Vagina (tissue), 2 donors: ENCODE results near the gene IL11. TPM values are rescaled to one million over a fixed set of nuclear protein-coding genes. Genes with fewer than 3 reads are reported as not detected.
A peak's percentile ranks its signal among the peaks of the same experiment; 100 is the strongest.
"Not testable (repeated sequence)": the region's sequence is repeated elsewhere in the genome, so short reads cannot be mapped to it uniquely, and the experiment has no call there.

ENCODE experiments used
- DNase-seq, 2 donors: peaks; one replicate each; pipeline ENCODE4 v3.0.0-alpha.2; 2017; ENCODE audit errors: extremely low spot score in 2 of 2
- H3K27ac ChIP-seq: fragments of 200-600 bp; sonication (generic); one replicate; pipeline ENCODE4 v1.5.1; 2019
- H3K27me3 ChIP-seq: fragments of 200-600 bp; sonication (generic); one replicate; pipeline ENCODE4 v1.5.1; 2019
- H3K36me3 ChIP-seq, 2 donors: fragments of 200-600 bp; sonication (generic); one replicate each; pipeline ENCODE4 v1.5.1; 2017 to 2019
- H3K4me1 ChIP-seq: fragments of 200-600 bp; sonication (generic); one replicate; pipeline ENCODE4 v1.5.1; 2019
- H3K4me3 ChIP-seq, 2 donors: fragments of 200-600 bp; sonication (generic); 1 replicate in 1 of 2; 2 replicates in 1 of 2; pipeline ENCODE4 v1.5.1; 2016 to 2019
- H3K9me3 ChIP-seq: fragments of 200-600 bp; sonication (generic); one replicate; pipeline ENCODE4 v1.5.1; 2019
- POLR2A ChIP-seq, 2 donors: fragments of 450-650 bp; IDR thresholded peaks; one replicate each; pipeline ENCODE4 v1.6.1; 2017; ENCODE audit warnings: antibody characterized with exemption in 2 of 2, mild to moderate bottlenecking in 2 of 2, moderate library complexity in 2 of 2
- POLR2AphosphoS5 ChIP-seq, 2 donors: sonication (generic); formaldehyde crosslinking; IDR thresholded peaks; one replicate each; pipeline ENCODE4 v1.9.0; 2017; ENCODE audit warnings: antibody characterized with exemption in 2 of 2, mild to moderate bottlenecking in 2 of 2, low read depth in 1 of 2; ENCODE audit not compliant: insufficient read depth in 1 of 2
- intact Hi-C: fragments of 100-400 bp; cut with DNase I; formaldehyde crosslinking; loops from one replicate; pipeline ENCODE4 v1.15.1; 2023
- total RNA-seq: library from RNA; depleted of rRNA; stranded (reverse); fragments of >200 nt; gene quantifications from one replicate; pipeline ENCODE4 v1.2.3, GENCODE V29; 2016
- TF ChIP-seq, protein P1 (sequence below), 3 experiments: fragments of 450-650 bp in 2 of 3; fragments of 200-600 bp in 1 of 3; sonication (generic) in 1 of 3; IDR thresholded peaks; one replicate each; pipeline ENCODE4 v1.5.1; 2017 to 2019; ENCODE audit warnings: antibody characterized with exemption in 3 of 3, mild to moderate bottlenecking in 2 of 3, moderate library complexity in 2 of 3

Gene IL11
- total RNA-seq, 1 donor from 2014 or later = not detected

DNA sequence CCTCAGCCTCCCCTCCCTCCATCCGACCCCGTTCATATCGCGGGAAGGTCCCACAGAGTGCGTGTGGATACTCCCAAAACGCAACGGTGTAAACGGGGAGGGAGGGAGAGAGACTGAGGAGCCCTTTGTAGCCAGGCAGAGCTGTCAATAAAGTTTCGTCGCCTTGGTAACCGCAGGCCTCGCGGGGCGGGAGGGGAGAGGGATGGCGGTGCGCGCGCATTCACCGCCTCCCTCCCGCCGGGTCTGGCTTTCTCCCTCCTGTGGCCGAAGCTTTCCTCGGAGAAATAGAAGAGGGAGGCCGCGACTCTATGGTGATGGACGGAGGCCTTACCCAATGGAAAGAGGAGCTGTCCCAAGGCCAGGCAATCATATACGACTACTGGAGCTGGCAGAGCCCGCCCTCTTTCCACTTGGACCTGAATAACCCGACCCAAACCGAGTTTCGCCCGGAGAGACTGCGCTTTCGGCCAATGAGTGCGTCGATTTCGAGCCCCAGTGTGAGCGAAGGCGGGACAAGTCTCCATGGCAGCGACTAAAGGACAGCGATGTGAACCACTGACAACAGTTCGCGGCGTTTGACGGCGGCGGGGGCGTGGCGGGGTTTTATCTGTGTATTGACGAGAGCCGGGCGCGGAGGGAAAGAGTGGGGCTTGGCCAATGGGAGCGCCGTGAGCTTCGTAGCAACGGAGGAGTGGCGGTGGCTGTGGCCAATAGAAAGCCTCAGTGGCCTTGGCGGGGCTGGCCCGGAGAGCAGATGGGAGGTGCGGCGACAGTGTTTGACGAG lies 31.0 kb downstream of the IL11 start, which contains the start of gene KMT5C:
KMT5C (plus strand) TSS at position 772 of the 784 bp plus-strand sequence. CDS start 2,061 bp downstream, outside the sequence.
- peak; percentile 88 to 89 for TF ChIP-seq POLR2AphosphoS5 (IDR thresholded peaks at IDR 0.05; ENCODE audit: insufficient read depth in 1 of 2, low read depth in 1 of 2)
- TF ChIP-seq, protein P1, sequence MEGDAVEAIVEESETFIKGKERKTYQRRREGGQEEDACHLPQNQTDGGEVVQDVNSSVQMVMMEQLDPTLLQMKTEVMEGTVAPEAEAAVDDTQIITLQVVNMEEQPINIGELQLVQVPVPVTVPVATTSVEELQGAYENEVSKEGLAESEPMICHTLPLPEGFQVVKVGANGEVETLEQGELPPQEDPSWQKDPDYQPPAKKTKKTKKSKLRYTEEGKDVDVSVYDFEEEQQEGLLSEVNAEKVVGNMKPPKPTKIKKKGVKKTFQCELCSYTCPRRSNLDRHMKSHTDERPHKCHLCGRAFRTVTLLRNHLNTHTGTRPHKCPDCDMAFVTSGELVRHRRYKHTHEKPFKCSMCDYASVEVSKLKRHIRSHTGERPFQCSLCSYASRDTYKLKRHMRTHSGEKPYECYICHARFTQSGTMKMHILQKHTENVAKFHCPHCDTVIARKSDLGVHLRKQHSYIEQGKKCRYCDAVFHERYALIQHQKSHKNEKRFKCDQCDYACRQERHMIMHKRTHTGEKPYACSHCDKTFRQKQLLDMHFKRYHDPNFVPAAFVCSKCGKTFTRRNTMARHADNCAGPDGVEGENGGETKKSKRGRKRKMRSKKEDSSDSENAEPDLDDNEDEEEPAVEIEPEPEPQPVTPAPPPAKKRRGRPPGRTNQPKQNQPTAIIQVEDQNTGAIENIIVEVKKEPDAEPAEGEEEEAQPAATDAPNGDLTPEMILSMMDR (IDR thresholded peaks at IDR 0.05) = peak in 2 of 3 experiments; percentile 9 to 36
- peak in 1 of 2 donors; percentile 52 for TF ChIP-seq POLR2A (IDR thresholded peaks at IDR 0.05)
- Histone ChIP-seq H3K4me3 (peak within 1 kb of the TSS; percentile 61 to 68), H3K4me1 (peaks cover 28% of the 10 kb centered on the region), H3K9me3 (no peaks in the 10 kb centered on the region), H3K27ac (peak within 1 kb of the TSS; percentile 93), H3K27me3 (no peaks in the 10 kb centered on the region), H3K36me3 (no peaks in the 10 kb centered on the region)
- intact Hi-C loops = no loop called here
- DNase-seq = peak; percentile 100

GRCh38 chr19:55336101-55336500 lies 34.2 kb downstream of the IL11 start:
- intact Hi-C loops = no loop called here
- Histone ChIP-seq H3K36me3 (no peaks in the 10 kb centered on the region), H3K27ac (no peak overlapping the region), H3K4me3 (no peak overlapping the region), H3K4me1 (peaks cover 21% of the 10 kb centered on the region), H3K9me3 (no peaks in the 10 kb centered on the region), H3K27me3 (no peaks in the 10 kb centered on the region)
- peak in 1 of 2 donors; percentile 23 for TF ChIP-seq POLR2AphosphoS5 (IDR thresholded peaks at IDR 0.05; ENCODE audit: insufficient read depth in 1 of 2, low read depth in 1 of 2)
- TF ChIP-seq, protein P1 (IDR thresholded peaks at IDR 0.05) = no peak
- TF ChIP-seq POLR2A (IDR thresholded peaks at IDR 0.05) = no peak
- no peak for DNase-seq

DNA sequence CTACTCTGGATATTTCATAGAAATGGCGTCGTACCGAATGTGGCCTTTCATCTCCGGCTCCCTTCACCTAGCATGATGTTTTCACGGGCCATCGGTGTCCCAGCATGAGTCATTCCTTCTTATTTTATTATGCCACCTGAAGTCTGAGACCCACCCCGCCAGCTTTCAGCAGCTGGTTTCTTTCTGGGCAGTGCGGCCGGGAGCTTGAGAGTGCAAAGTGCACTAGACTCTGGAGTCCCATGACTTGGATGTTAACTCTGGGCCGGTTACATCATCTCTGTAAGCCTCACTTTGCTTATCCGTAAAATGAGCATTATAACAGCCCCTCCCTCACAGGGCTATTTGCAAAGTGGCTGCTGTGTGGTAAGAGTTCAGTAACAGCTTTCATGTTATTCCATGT lies 36.4 kb downstream of the IL11 start:
- Histone ChIP-seq H3K27me3 (no peaks in the 10 kb centered on the region), H3K4me1 (peaks cover 9% of the 10 kb centered on the region), H3K4me3 (no peak overlapping the region), H3K36me3 (no peaks in the 10 kb centered on the region), H3K27ac (no peak overlapping the region), H3K9me3 (no peaks in the 10 kb centered on the region)
- no peak for DNase-seq
- no peak for TF ChIP-seq POLR2AphosphoS5 (IDR thresholded peaks at IDR 0.05; ENCODE audit: insufficient read depth in 1 of 2, low read depth in 1 of 2)
- TF ChIP-seq POLR2A (IDR thresholded peaks at IDR 0.05) = no peak
- TF ChIP-seq, protein P1 (IDR thresholded peaks at IDR 0.05) = no peak
- intact Hi-C loops = no loop called here

DNA sequence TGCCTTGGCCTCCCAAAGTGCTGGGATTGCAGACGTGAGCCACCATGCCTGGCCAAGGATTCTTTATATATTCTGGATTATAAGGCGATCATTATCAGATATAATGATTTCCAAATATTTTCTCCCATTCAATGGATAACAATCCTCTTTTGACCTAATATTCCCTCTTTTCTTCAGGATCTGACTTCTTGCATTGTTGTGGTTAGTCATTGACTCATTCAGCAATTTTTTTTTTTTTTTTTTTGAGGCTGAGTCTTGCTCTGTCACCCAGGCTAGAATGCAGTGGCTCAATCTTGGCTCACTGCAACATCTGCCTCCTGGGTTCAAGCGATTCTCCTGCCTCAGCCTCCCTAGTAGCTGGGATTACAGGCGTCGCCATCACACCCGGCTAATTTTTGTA lies 40.5 kb downstream of the IL11 start:
- H3K4me1 ChIP-seq, H3K27me3 ChIP-seq, DNase-seq, H3K36me3 ChIP-seq, H3K9me3 ChIP-seq, H3K4me3 ChIP-seq, H3K27ac ChIP-seq, intact Hi-C loops: not testable (repeated sequence)

- H3K9me3 ChIP-seq, DNase-seq, H3K4me1 ChIP-seq, H3K27ac ChIP-seq, H3K36me3 ChIP-seq, intact Hi-C loops, H3K27me3 ChIP-seq, H3K4me3 ChIP-seq: not testable (repeated sequence)
These were observed 41.4 kb downstream of the IL11 start for GRCh38 chr19:55328774-55329318.

DNA sequence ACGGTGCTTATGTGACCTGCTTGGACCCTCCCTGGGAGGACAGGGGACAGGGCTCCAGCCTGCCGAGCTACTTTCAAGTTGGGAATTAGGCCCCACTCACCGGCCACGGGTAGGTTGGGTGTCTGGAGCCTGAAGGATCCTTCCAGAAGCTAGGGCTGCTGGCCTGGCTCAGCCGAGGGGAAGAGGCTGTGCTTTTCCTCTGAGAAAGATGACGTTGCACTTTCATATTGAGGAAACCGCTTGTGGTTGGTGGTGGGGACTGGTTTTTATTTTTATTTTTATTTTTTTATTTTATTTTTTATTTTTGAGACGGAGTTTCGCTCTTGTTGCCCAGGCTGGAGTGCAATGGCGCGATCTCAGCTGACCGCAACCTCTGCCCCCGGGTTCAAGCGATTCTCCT lies 45.1 kb downstream of the IL11 start, which contains the start of gene TMEM150B:
TMEM150B (minus strand) TSS at position 170 of the 400 bp plus-strand sequence. CDS start 4,305 bp downstream, outside the sequence.
- intact Hi-C loops = no loop called here
- no peak for DNase-seq
- Histone ChIP-seq H3K4me1 (no peaks in the 10 kb centered on the region), H3K4me3 (no peak within 1 kb of the TSS), H3K36me3 (no peaks in the 10 kb centered on the region), H3K9me3 (no peaks in the 10 kb centered on the region), H3K27me3 (no peaks in the 10 kb centered on the region), H3K27ac (no peak within 1 kb of the TSS)
- no peak for TF ChIP-seq POLR2A (IDR thresholded peaks at IDR 0.05)
- TF ChIP-seq, protein P1 (IDR thresholded peaks at IDR 0.05) = no peak
- TF ChIP-seq POLR2AphosphoS5 (IDR thresholded peaks at IDR 0.05; ENCODE audit: insufficient read depth in 1 of 2, low read depth in 1 of 2) = no peak
